ENCODE data around the gene LOXL4.

DNA sequence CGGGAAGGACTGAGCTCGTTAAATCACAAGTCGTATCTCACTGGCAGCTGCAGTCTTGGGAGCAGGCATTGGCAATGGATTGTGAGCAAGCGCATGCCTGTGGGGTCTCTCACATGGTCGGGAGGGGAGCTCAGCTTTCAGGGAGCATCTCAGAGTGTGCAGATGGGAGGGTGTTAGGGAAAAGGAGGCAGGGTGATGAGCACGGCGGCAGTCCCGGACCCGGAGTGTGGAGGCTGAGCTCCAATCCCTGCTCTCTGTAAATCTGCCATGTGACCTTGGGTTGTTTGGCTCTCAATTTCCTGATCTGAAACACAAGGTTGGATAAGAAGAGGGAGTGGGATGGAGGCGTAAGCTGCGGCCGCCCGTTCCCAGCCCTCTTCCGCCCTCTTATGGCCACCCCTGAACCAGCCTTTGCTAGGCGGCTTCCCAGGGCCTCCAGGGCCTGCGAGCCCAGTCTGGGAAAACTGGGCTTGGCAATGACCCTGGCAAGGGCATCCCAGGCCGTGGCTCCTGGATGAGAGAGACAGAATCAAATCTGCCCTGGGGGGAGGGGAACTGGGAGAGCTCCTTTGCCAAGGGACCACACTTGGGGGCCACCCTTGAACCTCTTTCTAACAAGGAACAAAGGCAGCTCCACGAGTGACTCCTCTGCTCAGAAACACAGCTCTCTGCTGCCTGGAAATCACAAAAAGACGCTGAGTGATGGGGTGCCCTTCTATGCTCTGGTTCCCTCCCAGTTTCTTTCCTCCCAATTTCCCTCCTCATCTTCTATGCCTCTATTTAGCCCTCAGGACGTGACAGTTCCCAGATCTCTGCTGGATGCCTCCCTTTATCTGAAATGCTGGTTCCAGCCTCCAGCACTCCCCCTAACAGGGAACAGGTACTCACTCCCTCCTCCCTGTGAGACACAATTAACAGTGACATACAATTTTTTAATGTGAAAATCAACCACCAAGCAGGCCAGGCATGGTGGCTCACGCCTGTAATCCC, 41.7 kb upstream of the LOXL4 start:
- TF ChIP-seq POLR2A (IDR thresholded peaks at IDR 0.05; ENCODE audit: low read depth, low read length) (no peak), TAF1 (IDR thresholded peaks at IDR 0.05; ENCODE audit: borderline replicate concordance, low read depth, low read length) (no peak), POLR2AphosphoS5 (IDR thresholded peaks at IDR 0.05; ENCODE audit: low read depth, low read length) (no peak)

Data from GM12892 (cell line).